ENCODE data around the gene CAB39. TPM values are rescaled to one million over a fixed set of nuclear protein-coding genes. Genes with fewer than 3 reads are reported as not detected.

The CAB39 gene
- total RNA-seq, 4 donors from 2014 or later, result 60.2 to 124 (median 72.2) TPM

- H3K4me3 ChIP-seq, result no peak overlapping the region
- H3K27ac ChIP-seq, result no peak overlapping the region
- H3K36me3 ChIP-seq, result peaks cover 0 to 34% (median 0%) of the 10 kb centered on the region in 3 donors
- H3K4me1 ChIP-seq, result peaks cover 0 to 7% (median 3%) of the 10 kb centered on the region in 4 donors
- TF ChIP-seq CTCF (IDR thresholded peaks at IDR 0.05), result no peak
- no peak for DNase-seq
- peaks cover 0 to 5% (median 0%) of the 10 kb centered on the region in 4 donors for H3K9me3 ChIP-seq
- no peaks in the 10 kb centered on the region for H3K27me3 ChIP-seq
Observed at GRCh38 chr2:230790981-230791380, 78.3 kb downstream of the CAB39 start.

- Histone ChIP-seq H3K36me3 (peaks cover 0 to 34% (median 0%) of the 10 kb centered on the region in 3 donors), H3K9me3 (peaks cover 0 to 4% (median 0%) of the 10 kb centered on the region in 4 donors), H3K27me3 (no peaks in the 10 kb centered on the region), H3K27ac (peak overlapping the region; percentile 46 to 83 (median 66)), H3K4me3 (no peak overlapping the region), H3K4me1 (peaks cover 0 to 26% (median 3%) of the 10 kb centered on the region in 4 donors)
- TF ChIP-seq CTCF (IDR thresholded peaks at IDR 0.05) (no peak), POLR2A (IDR thresholded peaks at IDR 0.05) (no peak)
- peak in 2 of 3 donors; percentile 62 to 84 for DNase-seq
Observed at GRCh38 chr2:230793572-230794359, 81.1 kb downstream of the CAB39 start.

GRCh38 chr2:230794497-230794896, 81.9 kb downstream of the CAB39 start:
- Histone ChIP-seq H3K27ac (peak overlapping the region; percentile 46 to 83 (median 66)), H3K9me3 (no peaks in the 10 kb centered on the region), H3K27me3 (no peaks in the 10 kb centered on the region), H3K36me3 (peaks cover 0 to 38% (median 0%) of the 10 kb centered on the region in 3 donors), H3K4me1 (peaks cover 0 to 26% (median 3%) of the 10 kb centered on the region in 4 donors), H3K4me3 (no peak overlapping the region)
- TF ChIP-seq POLR2A (IDR thresholded peaks at IDR 0.05) (no peak), CTCF (IDR thresholded peaks at IDR 0.05) (no peak)
- peak in 2 of 3 donors; percentile 35 to 56 for DNase-seq

GRCh38 chr2:230795856-230796255, 83.2 kb downstream of the CAB39 start:
- no peak for DNase-seq
- H3K4me3 ChIP-seq, result no peak overlapping the region
- no peak for TF ChIP-seq POLR2A (IDR thresholded peaks at IDR 0.05)
- TF ChIP-seq CTCF (IDR thresholded peaks at IDR 0.05), result no peak
- peaks cover 0 to 26% (median 3%) of the 10 kb centered on the region in 4 donors for H3K4me1 ChIP-seq
- H3K36me3 ChIP-seq, result peaks cover 0 to 38% (median 0%) of the 10 kb centered on the region in 3 donors
- H3K27me3 ChIP-seq, result no peaks in the 10 kb centered on the region
- H3K9me3 ChIP-seq, result no peaks in the 10 kb centered on the region
- peak overlapping the region in 2 of 4 donors; percentile 23 to 76 for H3K27ac ChIP-seq

- TF ChIP-seq POLR2A (IDR thresholded peaks at IDR 0.05) (no peak), CTCF (IDR thresholded peaks at IDR 0.05) (no peak)
- Histone ChIP-seq H3K4me1 (peaks cover 0 to 26% (median 3%) of the 10 kb centered on the region in 4 donors), H3K4me3 (no peak overlapping the region), H3K9me3 (no peaks in the 10 kb centered on the region), H3K27ac (peak overlapping the region in 2 of 4 donors; percentile 23 to 61), H3K27me3 (no peaks in the 10 kb centered on the region), H3K36me3 (peaks cover 0 to 39% (median 0%) of the 10 kb centered on the region in 3 donors)
- no peak for DNase-seq
Observed at GRCh38 chr2:230796280-230796862, 83.7 kb downstream of the CAB39 start.
